ENCODE measurements around the gene VPS16.

DNA sequence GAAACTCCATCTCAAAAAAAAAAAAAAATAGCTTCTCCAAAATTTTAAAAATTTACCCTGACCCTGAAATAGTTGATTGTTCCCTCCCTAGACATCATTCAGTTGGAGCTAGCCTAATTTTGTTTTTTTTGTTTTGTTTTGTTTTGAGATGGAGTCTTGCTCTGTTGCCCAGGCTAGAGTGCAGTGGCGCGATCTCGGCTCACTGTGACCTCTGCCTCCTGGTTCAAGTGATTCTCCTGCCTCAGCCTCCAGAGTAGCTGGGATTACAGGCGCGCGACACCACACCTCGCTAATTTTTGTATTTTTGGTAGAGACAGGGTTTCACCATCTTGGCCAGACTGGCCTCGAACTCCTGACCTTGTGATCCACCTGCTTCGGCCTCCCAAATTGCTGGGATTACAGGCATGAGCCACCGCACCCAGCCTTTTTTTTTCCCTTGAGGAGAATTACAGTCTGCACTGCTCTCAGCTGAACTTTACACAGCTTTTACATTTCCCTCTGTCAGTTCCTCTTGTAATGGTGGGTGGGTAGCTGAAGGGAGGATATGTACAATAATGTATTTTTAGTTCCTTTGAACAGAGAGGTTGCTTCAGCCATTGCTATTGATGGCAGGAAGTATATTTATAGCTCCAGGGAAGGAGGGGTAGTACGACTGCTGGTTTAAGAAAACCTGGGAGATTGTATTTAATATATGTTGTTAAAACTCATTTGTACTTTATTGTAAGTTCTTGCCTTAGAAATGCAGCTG, 60.5 kb downstream of the VPS16 start:
- TF ChIP-seq CHD1 (IDR thresholded peaks at IDR 0.05; ENCODE audit: low read depth, low read length) (no peak), TAF1 (IDR thresholded peaks at IDR 0.05; ENCODE audit: low read depth, low read length) (no peak), CREB1 (IDR thresholded peaks at IDR 0.05) (no peak), EGR1 (IDR thresholded peaks at IDR 0.05; ENCODE audit: borderline replicate concordance, low read depth, low read length) (no peak)
